SK-N-SH (cell line): Measurements from ENCODE around the gene SLC13A3. TPM values are rescaled to one million over a fixed set of nuclear protein-coding genes. Genes with fewer than 3 reads are reported as not detected.

Source experiments
- CTCF ChIA-PET: fragments of 300-600, 350-600 bp; formaldehyde crosslinking; extraction: SDS; loops from one replicate; lab custom pipeline; 2021; lab: Yijun Ruan, JAX
- POLR2A ChIA-PET: fragments of 350-600 bp; sonication (Branson Sonifier 250); formaldehyde crosslinking; extraction: SDS; loops from one replicate; lab custom pipeline; 2020; ENCODE audit warnings: antibody characterized with exemption, inconsistent platforms; lab: Yijun Ruan, JAX
- DNase-seq: peaks from one replicate; pipeline ENCODE4 v3.0.0; 2012
- H2AFZ ChIP-seq: fragments of 200-600 bp; sonication (generic); 2 replicates; pipeline ENCODE4 v1.8.1; 2016; ENCODE audit warnings: antibody characterized with exemption, mild to moderate bottlenecking, low read depth
- H3F3A ChIP-seq: fragments of 200-600 bp; sonication (generic); replicated peaks from 2 replicates; pipeline ENCODE3; 2016; ENCODE audit warnings: antibody characterized with exemption, mild to moderate bottlenecking; ENCODE audit not compliant: insufficient read depth
- H3K27ac ChIP-seq, 2 experiments: fragments of 200-500 bp in 1 of 2; fragments of 200-600 bp in 1 of 2; sonication (Bioruptor generic) in 1 of 2; sonication (generic), shearing (Covaris generic) in 1 of 2; 2 replicates each; pipeline versions ENCODE4 v1.5.1 to v1.6.1; 2014 to 2016; ENCODE audit warnings: low read depth in 2 of 2, inconsistent platforms in 1 of 2, low read length in 1 of 2, mild to moderate bottlenecking in 1 of 2, mixed read lengths in 1 of 2
- H3K27me3 ChIP-seq: fragments of 200-600 bp; sonication (generic), shearing (Covaris generic); 2 replicates; pipeline ENCODE4 v1.6.1; 2016; ENCODE audit warnings: mixed run types; ENCODE audit not compliant: insufficient read depth
- H3K36me3 ChIP-seq, 2 experiments: fragments of 200-500 bp in 1 of 2; fragments of 200-600 bp in 1 of 2; sonication (Bioruptor generic) in 1 of 2; sonication (generic) in 1 of 2; replicated peaks in 1 of 2; 2 replicates each; pipeline versions ENCODE3 to v1.5.1; 2014 to 2016; ENCODE audit warnings: low read length in 1 of 2, mild to moderate bottlenecking in 1 of 2; ENCODE audit not compliant: insufficient read depth in 2 of 2, control insufficient read depth in 1 of 2
- H3K4me1 ChIP-seq, 2 experiments: fragments of 200-500 bp in 1 of 2; fragments of 200-600 bp in 1 of 2; sonication (Bioruptor generic) in 1 of 2; sonication (generic), shearing (Covaris generic) in 1 of 2; 2 replicates each; pipeline versions ENCODE4 v1.5.1 to v1.6.1; 2014 to 2016; ENCODE audit warnings: low read depth in 1 of 2, low read length in 1 of 2, mixed run types in 1 of 2; ENCODE audit not compliant: insufficient read depth in 2 of 2, control insufficient read depth in 1 of 2
- H3K4me2 ChIP-seq: fragments of 200-600 bp; sonication (generic), shearing (Covaris generic); 2 replicates; pipeline ENCODE4 v1.6.1; 2017; ENCODE audit warnings: mixed run types
- H3K4me3 ChIP-seq, 2 experiments: fragments of 200-500 bp in 1 of 2; fragments of 200-600 bp in 1 of 2; sonication (Bioruptor generic) in 1 of 2; sonication (generic), shearing (Covaris generic) in 1 of 2; 2 replicates each; pipeline versions ENCODE4 v1.5.1 to v1.8.1; 2014 to 2016; ENCODE audit warnings: low read depth in 2 of 2, inconsistent platforms in 1 of 2, low read length in 1 of 2, mild to moderate bottlenecking in 1 of 2, mixed read lengths in 1 of 2, moderate library complexity in 1 of 2
- H3K79me2 ChIP-seq: fragments of 200-600 bp; sonication (generic); 2 replicates; pipeline ENCODE4 v1.8.1; 2017; ENCODE audit warnings: mild to moderate bottlenecking; ENCODE audit not compliant: insufficient read depth
- H3K9ac ChIP-seq: fragments of 200-600 bp; sonication (generic); 2 replicates; pipeline ENCODE4 v1.6.1; 2017; ENCODE audit warnings: mixed run types
- H3K9me2 ChIP-seq: fragments of 200-600 bp; sonication (generic); 2 replicates; pipeline ENCODE4 v1.6.1; 2017; ENCODE audit warnings: mixed run types
- H3K9me3 ChIP-seq: fragments of 200-600 bp; sonication (generic); 2 replicates; pipeline ENCODE4 v1.6.1; 2017; ENCODE audit warnings: mixed run types, mild to moderate bottlenecking, moderate library complexity
- H4K20me1 ChIP-seq: fragments of 200-600 bp; sonication (generic); 2 replicates; pipeline ENCODE4 v1.6.1; 2017; ENCODE audit warnings: mild to moderate bottlenecking, mixed run types; ENCODE audit not compliant: insufficient read depth
- EZH2phosphoT487 ChIP-seq: fragments of 200-600 bp; sonication (generic); IDR thresholded peaks from 2 replicates; pipeline ENCODE4 v1.6.1; 2017; ENCODE audit warnings: low read depth, mixed run types, mild to moderate bottlenecking, antibody characterized with exemption, moderate library complexity, borderline replicate concordance
- FOXM1 ChIP-seq: IDR thresholded peaks from 2 replicates; pipeline ENCODE4 v1.4.0; 2012; ENCODE audit warnings: low read depth, mild to moderate bottlenecking
- GABPA ChIP-seq: IDR thresholded peaks from 2 replicates; pipeline ENCODE4 v1.4.0; 2012; ENCODE audit warnings: low read depth, mild to moderate bottlenecking
- RAD21 ChIP-seq: IDR thresholded peaks from 2 replicates; pipeline ENCODE4 v1.6.1; 2012; ENCODE audit warnings: mild to moderate bottlenecking, low read length
- RXRA ChIP-seq: IDR thresholded peaks from 2 replicates; pipeline ENCODE4 v1.4.0; 2012; ENCODE audit warnings: low read depth, mild to moderate bottlenecking, borderline replicate concordance
- SMC3 ChIP-seq: IDR thresholded peaks from 2 replicates; pipeline ENCODE4 v1.6.1; 2012; ENCODE audit warnings: low read depth, low read length, improper control_type of control experiment
- TEAD4 ChIP-seq: IDR thresholded peaks from 2 replicates; pipeline ENCODE4 v1.4.0; 2012; ENCODE audit warnings: mild to moderate bottlenecking, borderline replicate concordance; ENCODE audit not compliant: insufficient read depth
- WGBS: methylation state at CpG from one replicate; pipeline ENCODE4 v1.1.6; 2017; ENCODE audit warnings: low lambda C conversion rate; 5-methylcytosine and 5-hydroxymethylcytosine counted together
- polyA plus RNA-seq, 3 experiments: library from polyadenylated mRNA; depleted of rRNA; stranded (reverse); fragments of >200 nt; gene quantifications; 2 replicates each; pipeline ENCODE4 v1.2.3, GENCODE V29; 2012
- TF ChIP-seq, protein P1 (sequence below): IDR thresholded peaks from 2 replicates; pipeline ENCODE4 v1.6.1; 2012; ENCODE audit warnings: mild to moderate bottlenecking, low read depth, low read length, moderate library complexity

The SLC13A3 gene
- polyA plus RNA-seq, 1 of the 3 experiments (the other 2 are of a cell fraction), result 0.10 TPM

DNA sequence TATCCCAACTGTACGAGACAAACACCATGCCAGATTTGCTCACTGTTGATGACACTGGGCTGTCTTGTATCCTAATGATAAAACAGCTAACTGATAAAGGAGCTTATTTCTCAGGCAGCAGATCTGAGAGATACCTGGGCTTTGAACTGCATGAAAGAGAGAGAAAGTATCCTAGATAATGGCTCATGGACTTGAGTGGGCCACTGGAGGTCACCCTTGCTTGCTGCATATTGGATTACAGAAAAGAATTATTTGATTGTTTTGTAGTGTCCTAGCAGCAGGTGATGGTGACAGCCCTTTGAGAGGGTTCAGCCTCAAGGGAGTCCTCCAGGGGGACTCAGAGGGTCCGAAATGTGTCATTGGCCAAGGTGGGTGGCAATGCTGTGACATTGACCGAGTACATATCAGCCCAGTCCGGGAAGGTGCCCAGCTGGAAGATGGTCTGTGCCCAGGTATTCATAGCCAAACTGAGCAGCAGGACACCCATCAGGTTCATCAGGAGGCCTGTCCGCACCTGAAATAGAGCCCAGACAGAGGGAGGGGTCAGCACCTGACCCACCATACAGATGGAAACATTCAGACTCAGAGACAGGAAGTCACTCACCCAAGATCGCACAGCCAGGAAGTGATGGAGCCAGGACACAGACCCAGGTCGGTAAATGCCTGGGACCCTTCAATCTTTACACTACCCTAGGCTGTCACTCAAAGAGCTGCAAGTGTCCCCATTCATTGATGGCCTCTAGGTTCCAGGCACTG lies 91.4 kb downstream of the SLC13A3 start:
- POLR2A ChIA-PET, result no interaction called here
- CTCF ChIA-PET, result interaction anchor here (0.7 to 9.0 kb wide), 11 partner anchors 10 to 431 kb away, joined by 3 to 102 read pairs (median 4); partner anchors contain the start of gene OCSTAMP
- TF ChIP-seq RAD21 (peak; percentile 65), SMC3 (peak; percentile 29; the same call in 1 of the 2 replicates), EZH2phosphoT487 (no peak)
- TF ChIP-seq, all 33 proteins: peak for 2

DNA sequence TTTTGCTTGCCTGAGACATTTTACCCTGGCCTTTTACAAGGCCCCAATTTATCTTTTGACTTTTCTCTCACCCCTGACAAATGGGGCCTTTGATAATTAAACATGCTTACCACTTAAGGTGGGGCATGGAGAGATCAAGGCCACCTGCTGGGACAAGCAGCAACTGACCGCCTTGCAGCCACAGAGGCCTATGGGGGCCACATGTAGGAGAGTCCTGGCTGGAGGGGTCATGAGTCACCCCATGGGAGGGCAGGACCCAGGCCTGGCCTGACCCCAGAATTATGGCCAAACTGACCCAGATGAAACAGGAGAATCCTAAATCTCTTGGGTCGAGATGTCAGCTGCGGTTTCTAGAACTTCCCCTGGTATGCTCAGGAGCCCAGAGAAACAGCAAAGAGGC lies 92.3 kb downstream of the SLC13A3 start:
- H3K4me3 ChIP-seq, result no peak overlapping the region

More for the DNA sequence above, 91.4 kb downstream of the SLC13A3 start:
- Histone ChIP-seq H3K36me3 (no peaks in the 10 kb centered on the region), H3K4me1 (peaks cover 0 to 9% of the 10 kb centered on the region in 2 experiments; a peak in 1 of 4 replicates), H3K9me3 (no peaks in the 10 kb centered on the region), H2AFZ (no peak overlapping the region), H3K27ac (no peak overlapping the region), H3K4me2 (no peak overlapping the region), H3K4me3 (no peak overlapping the region), H3K79me2 (no peaks in the 10 kb centered on the region), H3K9me2 (no peaks in the 10 kb centered on the region), H4K20me1 (no peaks in the 10 kb centered on the region), H3K9ac (no peak overlapping the region), H3K27me3 (no peaks in the 10 kb centered on the region; the same call in 1 of the 2 replicates), H3F3A (no peaks in the 10 kb centered on the region)
- 58% methylated on average over 3 of the region's 7 CpGs for WGBS
- no peak for DNase-seq

More for the DNA sequence above, 92.3 kb downstream of the SLC13A3 start:
- 79% methylated on average over 2 of the region's 3 CpGs for WGBS
- H3K27ac ChIP-seq, result no peak overlapping the region
- no peak overlapping the region for H3K4me2 ChIP-seq
- DNase-seq, result no peak
- TF ChIP-seq FOXM1 (no peak), RXRA (no peak), GABPA (no peak), TEAD4 (no peak)
- TF ChIP-seq, protein P1, sequence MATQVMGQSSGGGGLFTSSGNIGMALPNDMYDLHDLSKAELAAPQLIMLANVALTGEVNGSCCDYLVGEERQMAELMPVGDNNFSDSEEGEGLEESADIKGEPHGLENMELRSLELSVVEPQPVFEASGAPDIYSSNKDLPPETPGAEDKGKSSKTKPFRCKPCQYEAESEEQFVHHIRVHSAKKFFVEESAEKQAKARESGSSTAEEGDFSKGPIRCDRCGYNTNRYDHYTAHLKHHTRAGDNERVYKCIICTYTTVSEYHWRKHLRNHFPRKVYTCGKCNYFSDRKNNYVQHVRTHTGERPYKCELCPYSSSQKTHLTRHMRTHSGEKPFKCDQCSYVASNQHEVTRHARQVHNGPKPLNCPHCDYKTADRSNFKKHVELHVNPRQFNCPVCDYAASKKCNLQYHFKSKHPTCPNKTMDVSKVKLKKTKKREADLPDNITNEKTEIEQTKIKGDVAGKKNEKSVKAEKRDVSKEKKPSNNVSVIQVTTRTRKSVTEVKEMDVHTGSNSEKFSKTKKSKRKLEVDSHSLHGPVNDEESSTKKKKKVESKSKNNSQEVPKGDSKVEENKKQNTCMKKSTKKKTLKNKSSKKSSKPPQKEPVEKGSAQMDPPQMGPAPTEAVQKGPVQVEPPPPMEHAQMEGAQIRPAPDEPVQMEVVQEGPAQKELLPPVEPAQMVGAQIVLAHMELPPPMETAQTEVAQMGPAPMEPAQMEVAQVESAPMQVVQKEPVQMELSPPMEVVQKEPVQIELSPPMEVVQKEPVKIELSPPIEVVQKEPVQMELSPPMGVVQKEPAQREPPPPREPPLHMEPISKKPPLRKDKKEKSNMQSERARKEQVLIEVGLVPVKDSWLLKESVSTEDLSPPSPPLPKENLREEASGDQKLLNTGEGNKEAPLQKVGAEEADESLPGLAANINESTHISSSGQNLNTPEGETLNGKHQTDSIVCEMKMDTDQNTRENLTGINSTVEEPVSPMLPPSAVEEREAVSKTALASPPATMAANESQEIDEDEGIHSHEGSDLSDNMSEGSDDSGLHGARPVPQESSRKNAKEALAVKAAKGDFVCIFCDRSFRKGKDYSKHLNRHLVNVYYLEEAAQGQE, result no peak
- H2AFZ ChIP-seq, result no peak overlapping the region
- H3F3A ChIP-seq, result no peaks in the 10 kb centered on the region
- no peaks in the 10 kb centered on the region for H4K20me1 ChIP-seq
- no peaks in the 10 kb centered on the region for H3K36me3 ChIP-seq
- ChIA-PET CTCF (interaction anchor here (0.7 to 9.0 kb wide), 11 partner anchors 9 to 430 kb away, joined by 3 to 102 read pairs (median 4); partner anchors contain the start of gene OCSTAMP), POLR2A (no interaction called here)
- no peaks in the 10 kb centered on the region for H3K9me3 ChIP-seq
- peaks cover 0 to 9% of the 10 kb centered on the region in 2 experiments; a peak in 1 of 4 replicates for H3K4me1 ChIP-seq
- no peak overlapping the region for H3K9ac ChIP-seq
- no peaks in the 10 kb centered on the region for H3K79me2 ChIP-seq
- H3K9me2 ChIP-seq, result no peaks in the 10 kb centered on the region
- no peaks in the 10 kb centered on the region; the same call in 1 of the 2 replicates for H3K27me3 ChIP-seq
